Fibroblast of pulmonary artery (primary cell): ENCODE data around the gene PI4K2A.
A peak's percentile ranks its signal among the peaks of the same experiment; 100 is the strongest.

Experiments
- DNase-seq: peaks from one replicate; pipeline ENCODE4 v3.0.0-alpha.2; 2010; ENCODE audit warnings: low read depth
- H3K4me3 ChIP-seq: replicated peaks from 2 replicates; pipeline ENCODE4 v1.5.1; 2011; ENCODE audit warnings: low read depth, mild to moderate bottlenecking, control low read depth, low read length, moderate library complexity
- CTCF ChIP-seq: IDR thresholded peaks from 2 replicates; pipeline ENCODE4 v1.5.1; 2011; ENCODE audit warnings: mild to moderate bottlenecking, control low read depth, low read length, inconsistent platforms; ENCODE audit errors: missing control alignments

The PI4K2A gene

GRCh38 chr10:97612386-97612785 is 28.1 kb upstream of the PI4K2A start:
- no peak overlapping the region for H3K4me3 ChIP-seq
- TF ChIP-seq CTCF, result peak; percentile 42
- DNase-seq, result peak; percentile 76

GRCh38 chr10:97618285-97618684 is 22.2 kb upstream of the PI4K2A start:
- no peak for DNase-seq
- TF ChIP-seq CTCF, result no peak

GRCh38 chr10:97618733-97619132 is 21.7 kb upstream of the PI4K2A start:
- no peak for TF ChIP-seq CTCF
- no peak overlapping the region for H3K4me3 ChIP-seq
- DNase-seq, result no peak

More at GRCh38 chr10:97618285-97618684, 22.2 kb upstream of the PI4K2A start:
- no peak overlapping the region for H3K4me3 ChIP-seq

DNA sequence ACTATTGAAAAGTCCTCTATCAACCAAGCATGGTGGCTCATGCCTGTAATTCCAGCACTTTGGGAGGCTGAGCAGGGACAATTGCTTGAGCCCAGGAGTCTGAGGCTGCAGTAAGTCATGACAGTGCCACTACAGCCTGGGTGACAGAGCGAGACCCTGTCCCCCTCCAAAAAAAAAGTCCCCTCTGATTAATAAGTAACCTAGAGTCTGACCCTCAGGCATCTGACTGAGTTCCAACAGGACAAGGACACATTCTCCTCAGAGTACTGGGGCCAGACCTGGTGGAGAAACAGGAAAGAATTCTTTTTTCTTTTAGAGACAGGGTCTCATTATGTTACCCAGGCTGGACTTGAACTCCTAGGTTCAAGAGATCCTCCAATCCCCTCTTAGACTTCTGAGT is 17.2 kb upstream of the PI4K2A start:
- no peak overlapping the region for H3K4me3 ChIP-seq
- no peak for TF ChIP-seq CTCF
- DNase-seq, result no peak

DNA sequence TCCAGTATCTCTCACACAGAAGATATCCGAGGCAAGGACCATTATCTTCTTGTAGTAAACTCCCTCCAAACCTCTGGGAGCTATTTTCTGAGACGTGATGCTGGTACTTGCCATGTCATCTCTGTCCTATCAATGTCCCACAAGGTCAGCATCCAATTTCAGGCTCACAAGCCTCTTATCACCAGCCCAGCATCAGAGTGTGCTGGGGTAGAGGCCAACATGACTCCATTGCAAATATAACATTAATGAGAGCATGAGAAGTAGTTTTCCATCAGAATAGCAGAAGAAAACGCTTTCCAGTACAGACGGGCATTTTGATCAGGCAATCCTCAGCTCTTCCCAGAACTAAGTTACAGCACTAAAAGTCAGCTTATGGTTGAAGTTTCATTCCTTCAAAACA is 12.7 kb upstream of the PI4K2A start:
- TF ChIP-seq CTCF, result no peak
- H3K4me3 ChIP-seq, result no peak overlapping the region
- DNase-seq, result no peak

DNA sequence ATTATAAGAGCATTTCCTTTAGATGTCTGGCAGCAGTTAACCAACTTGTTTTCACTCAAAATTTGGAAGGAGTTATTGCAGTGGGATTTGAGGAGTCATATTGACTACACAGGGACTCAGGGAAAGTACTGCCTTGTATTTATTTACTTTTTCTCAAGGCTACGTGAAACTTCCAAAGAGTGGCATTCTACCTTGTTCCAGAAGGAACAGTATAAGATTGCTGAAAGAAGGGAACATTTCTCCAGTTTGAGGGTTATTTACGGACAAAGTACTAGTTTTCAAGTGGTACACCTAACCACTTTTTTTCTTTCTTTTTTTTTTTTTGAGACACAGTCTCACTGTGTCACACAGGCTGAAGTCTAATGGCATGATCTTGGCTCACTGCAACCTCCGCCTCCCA is 12.2 kb upstream of the PI4K2A start:
- DNase-seq, result no peak
- TF ChIP-seq CTCF, result no peak
- no peak overlapping the region for H3K4me3 ChIP-seq

DNA sequence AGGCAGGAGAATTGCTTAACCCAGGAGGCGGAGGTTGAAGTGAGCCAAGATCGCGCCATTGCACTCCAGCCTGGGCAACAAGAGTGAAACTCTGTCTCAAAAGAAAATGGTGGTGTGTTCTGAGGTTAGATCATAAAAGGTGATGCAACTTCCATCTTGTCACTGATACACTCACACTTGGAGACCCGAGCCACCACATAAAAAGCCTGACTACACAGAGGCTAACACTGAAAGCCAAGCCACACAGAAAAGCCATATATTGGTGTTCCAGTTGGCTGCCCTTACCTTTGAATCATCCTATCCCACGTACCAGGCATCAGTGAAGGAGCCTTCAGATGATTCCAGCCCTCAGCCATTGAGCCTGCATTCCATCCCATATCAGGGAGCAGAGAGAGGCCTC is 11.2 kb upstream of the PI4K2A start:
- DNase-seq, result no peak
- no peak overlapping the region for H3K4me3 ChIP-seq
- TF ChIP-seq CTCF, result no peak
